GM21381 (cell line): ENCODE data around the gene NDUFB2.
A peak's percentile ranks its signal among the peaks of the same experiment; 100 is the strongest.
"Not testable (repeated sequence)": the region's sequence is repeated elsewhere in the genome, so short reads cannot be mapped to it uniquely, and the experiment has no call there.

ENCODE experiments used
- ATAC-seq: cut with Tn5 transposase; IDR thresholded peaks from one replicate; pipeline ENCODE4 v1.9.1; 2021; ENCODE audit warnings: mild to moderate bottlenecking, moderate library complexity; ENCODE audit not compliant: unreplicated experiment

NDUFB2 gene

GRCh38 chr7:140689199-140690152, 7.0 kb upstream of the NDUFB2 start:
- ATAC-seq: no peak

- no peak for ATAC-seq
Measured at GRCh38 chr7:140691376-140692045, 5.0 kb upstream of the NDUFB2 start.

- ATAC-seq: not testable (repeated sequence)
Measured at GRCh38 chr7:140693849-140694248, 2.7 kb upstream of the NDUFB2 start.

- no peak for ATAC-seq
Measured at GRCh38 chr7:140694592-140694991, 1.9 kb upstream of the NDUFB2 start.

GRCh38 chr7:140695381-140695780, 1.1 kb upstream of the NDUFB2 start:
- no peak for ATAC-seq

GRCh38 chr7:140696024-140696679, 356 bp upstream of the NDUFB2 start:
- ATAC-seq: peak; percentile 88

- no peak for ATAC-seq
Measured at GRCh38 chr7:140697447-140698143, 1.1 kb downstream of the NDUFB2 start.

GRCh38 chr7:140698477-140698876, 2.0 kb downstream of the NDUFB2 start:
- no peak for ATAC-seq

GRCh38 chr7:140702774-140703173, 6.3 kb downstream of the NDUFB2 start:
- ATAC-seq: no peak

GRCh38 chr7:140704205-140704604, 7.7 kb downstream of the NDUFB2 start:
- ATAC-seq: no peak

- ATAC-seq: no peak
Measured at GRCh38 chr7:140707132-140707531, 10.6 kb downstream of the NDUFB2 start.

GRCh38 chr7:140708764-140709163, 12.3 kb downstream of the NDUFB2 start:
- ATAC-seq: not testable (repeated sequence)

GRCh38 chr7:140712392-140712791, 15.9 kb downstream of the NDUFB2 start:
- ATAC-seq: not testable (repeated sequence)

GRCh38 chr7:140714331-140715040, 18.0 kb downstream of the NDUFB2 start:
- ATAC-seq: no peak

GRCh38 chr7:140719721-140720120, 23.2 kb downstream of the NDUFB2 start:
- ATAC-seq: no peak

GRCh38 chr7:140722254-140722653, 25.7 kb downstream of the NDUFB2 start:
- ATAC-seq: no peak

- ATAC-seq: no peak
Measured at GRCh38 chr7:140723006-140723405, 26.5 kb downstream of the NDUFB2 start.

GRCh38 chr7:140723574-140723973, 27.1 kb downstream of the NDUFB2 start:
- ATAC-seq: no peak

- no peak for ATAC-seq
Measured at GRCh38 chr7:140724706-140725105, 28.2 kb downstream of the NDUFB2 start.

GRCh38 chr7:140726281-140726680, 29.8 kb downstream of the NDUFB2 start:
- ATAC-seq: no peak
